Measurements from ENCODE around the gene KDM5B. TPM values are rescaled to one million over a fixed set of nuclear protein-coding genes. Genes with fewer than 3 reads are reported as not detected.
"Not testable (repeated sequence)": the region's sequence is repeated elsewhere in the genome, so short reads cannot be mapped to it uniquely, and the experiment has no call there.

KDM5B gene
- total RNA-seq, 1 donor from 2014 or later: 51.1 TPM

- intact Hi-C loops (cut with micrococcal nuclease): loop anchor here (10.0 kb wide), 1 partner anchor 60 kb away; no protein-coding TSS in a partner anchor
Observed at GRCh38 chr1:202794931-202795330, 13.3 kb downstream of the KDM5B start.

- intact Hi-C loops (cut with micrococcal nuclease): loop anchor here (10.0 kb wide), 1 partner anchor 59 kb away; no protein-coding TSS in a partner anchor
Observed at GRCh38 chr1:202794051-202794740, 14.0 kb downstream of the KDM5B start.

- intact Hi-C loops (cut with micrococcal nuclease): loop anchor here (10.0 kb wide), 1 partner anchor 56 kb away; no protein-coding TSS in a partner anchor
Observed at GRCh38 chr1:202791077-202791747, 17.0 kb downstream of the KDM5B start.

GRCh38 chr1:202788800-202789199, 19.4 kb downstream of the KDM5B start:
- intact Hi-C loops (cut with micrococcal nuclease): no loop called here

GRCh38 chr1:202786804-202787203, 21.4 kb downstream of the KDM5B start:
- intact Hi-C loops (cut with micrococcal nuclease): no loop called here

GRCh38 chr1:202781180-202781579, 27.0 kb downstream of the KDM5B start:
- intact Hi-C loops (cut with micrococcal nuclease): no loop called here

GRCh38 chr1:202770135-202770534, 38.1 kb downstream of the KDM5B start:
- intact Hi-C loops (cut with micrococcal nuclease): loop anchor here (5.0 kb wide), 1 partner anchor 37 kb away; the partner anchor contains the start of gene KDM5B

GRCh38 chr1:202765721-202766120, 42.5 kb downstream of the KDM5B start:
- intact Hi-C loops (cut with micrococcal nuclease): no loop called here

GRCh38 chr1:202762019-202762418, 46.2 kb downstream of the KDM5B start:
- intact Hi-C loops (cut with micrococcal nuclease): no loop called here

GRCh38 chr1:202760589-202760988, 47.6 kb downstream of the KDM5B start:
- intact Hi-C loops (cut with micrococcal nuclease): no loop called here

- intact Hi-C loops (cut with micrococcal nuclease): loop anchor here (10.0 kb wide), 1 partner anchor 58 kb away; the partner anchor contains the start of gene PCAT6
Observed at GRCh38 chr1:202756391-202756790, 51.8 kb downstream of the KDM5B start.

- intact Hi-C loops (cut with micrococcal nuclease): loop anchor here (5.0 to 10.0 kb wide), 2 partner anchors 61 to 98 kb away; partner anchors contain the start of gene PCAT6
Observed at GRCh38 chr1:202754293-202754692, 53.9 kb downstream of the KDM5B start.

GRCh38 chr1:202752774-202753173, 55.4 kb downstream of the KDM5B start:
- intact Hi-C loops (cut with micrococcal nuclease): loop anchor here (5.0 to 10.0 kb wide), 2 partner anchors 62 to 100 kb away; partner anchors contain the start of gene PCAT6

- intact Hi-C loops (cut with micrococcal nuclease): loop anchor here (2.0 to 10.0 kb wide), 3 partner anchors 64 to 248 kb away; partner anchors contain the start of gene PCAT6
Observed at GRCh38 chr1:202750761-202751160, 57.5 kb downstream of the KDM5B start.

GRCh38 chr1:202750024-202750423, 58.2 kb downstream of the KDM5B start:
- intact Hi-C loops (cut with micrococcal nuclease): loop anchor here (2.0 to 10.0 kb wide), 3 partner anchors 65 to 249 kb away; partner anchors contain the start of gene PCAT6

GRCh38 chr1:202745323-202745888, 62.8 kb downstream of the KDM5B start:
- intact Hi-C loops (cut with micrococcal nuclease): no loop called here

- intact Hi-C loops (cut with micrococcal nuclease): not testable (repeated sequence)
Observed at GRCh38 chr1:202744770-202745169, 63.5 kb downstream of the KDM5B start.

- intact Hi-C loops (cut with micrococcal nuclease): no loop called here
Observed at GRCh38 chr1:202742496-202742895, 65.7 kb downstream of the KDM5B start.

GRCh38 chr1:202733251-202733650, 75.0 kb downstream of the KDM5B start:
- intact Hi-C loops (cut with micrococcal nuclease): loop anchor here (10.0 kb wide), 1 partner anchor 62 kb away; no protein-coding TSS in a partner anchor

GRCh38 chr1:202728951-202729350, 79.3 kb downstream of the KDM5B start:
- intact Hi-C loops (cut with micrococcal nuclease): no loop called here

GRCh38 chr1:202725526-202725925, 82.7 kb downstream of the KDM5B start:
- intact Hi-C loops (cut with micrococcal nuclease): no loop called here

- intact Hi-C loops (cut with micrococcal nuclease): no loop called here
Observed at GRCh38 chr1:202723708-202724107, 84.5 kb downstream of the KDM5B start.

Measured in T-helper 2 cell treated with Interferon-gamma antibody and Interleukin-4, amounts not matched to agents 100 ng/mL and 5 ng/mL, for 36 hours (primary cell).